HepG2 (cell line): ENCODE results near the gene CXADR. TPM values are rescaled to one million over a fixed set of nuclear protein-coding genes. Genes with fewer than 3 reads are reported as not detected.

Source experiments
- AHR ChIP-seq: IDR thresholded peaks from 2 replicates; pipeline ENCODE4 v1.6.1; 2018; ENCODE audit warnings: missing genetic modification reagents, missing compliant biosample characterization
- ARNT2 ChIP-seq: sonication (generic); formaldehyde crosslinking; IDR thresholded peaks from 2 replicates; pipeline ENCODE4 v1.8.0; 2022; ENCODE audit warnings: mild to moderate bottlenecking, low read depth, missing genetic modification reagents, moderate library complexity
- CAMTA2 ChIP-seq: sonication (generic); formaldehyde crosslinking; IDR thresholded peaks from 2 replicates; pipeline ENCODE4 v1.4.0; 2020; ENCODE audit warnings: mild to moderate bottlenecking, missing genetic modification reagents, borderline replicate concordance
- CCDC6 ChIP-seq: sonication (generic); formaldehyde crosslinking; IDR thresholded peaks from 2 replicates; pipeline ENCODE4 v1.8.1; 2022; ENCODE audit warnings: mild to moderate bottlenecking, missing genetic modification reagents, moderate library complexity
- CEBPB ChIP-seq: IDR thresholded peaks from 2 replicates; pipeline ENCODE4 v1.6.1; 2011; ENCODE audit warnings: low read depth, low read length, improper control_type of control experiment, borderline replicate concordance
- FOXO4 ChIP-seq: sonication (generic); formaldehyde crosslinking; conservative IDR thresholded peaks from 2 replicates; pipeline ENCODE4 v1.8.1; 2023; ENCODE audit warnings: missing genetic modification reagents
- GABPA ChIP-seq, 2 experiments: IDR thresholded peaks; 2 replicates each; pipeline ENCODE4 v1.6.1; 2011 to 2016; ENCODE audit warnings: low read depth in 2 of 2, low read length in 1 of 2, missing biosample characterization in 1 of 2, missing genetic modification characterization in 1 of 2
- HIC2 ChIP-seq: sonication (generic); formaldehyde crosslinking; IDR thresholded peaks from 2 replicates; pipeline ENCODE4 v1.9.0; 2022; ENCODE audit warnings: low read depth, missing genetic modification reagents
- HOXD1 ChIP-seq: sonication (generic); formaldehyde crosslinking; IDR thresholded peaks from 2 replicates; pipeline ENCODE4 v1.5.0; 2020; ENCODE audit warnings: missing genetic modification reagents
- MIER2 ChIP-seq: IDR thresholded peaks from 2 replicates; pipeline ENCODE4 v1.6.1; 2016; ENCODE audit warnings: missing biosample characterization, missing genetic modification reagents
- NFATC3 ChIP-seq: sonication (generic); formaldehyde crosslinking; IDR thresholded peaks from 2 replicates; pipeline ENCODE4 v1.5.1; 2020; ENCODE audit warnings: mild to moderate bottlenecking, missing genetic modification reagents
- NR2F2 ChIP-seq: IDR thresholded peaks from 2 replicates; pipeline ENCODE4 v1.6.1; 2012; ENCODE audit warnings: low read depth, inconsistent platforms, borderline replicate concordance
- PBX3 ChIP-seq: sonication (generic); formaldehyde crosslinking; IDR thresholded peaks from 2 replicates; pipeline ENCODE4 v1.8.1; 2023; ENCODE audit warnings: missing genetic modification reagents, inconsistent platforms, borderline replicate concordance
- RORA ChIP-seq: sonication (generic); formaldehyde crosslinking; IDR thresholded peaks from 2 replicates; pipeline ENCODE4 v1.5.0; 2020; ENCODE audit warnings: mild to moderate bottlenecking, missing genetic modification reagents, moderate library complexity
- SNAPC2 ChIP-seq: sonication (generic); formaldehyde crosslinking; IDR thresholded peaks from 2 replicates; pipeline ENCODE4 v1.8.1; 2022; ENCODE audit warnings: mild to moderate bottlenecking, missing genetic modification reagents
- SP4 ChIP-seq: sonication (generic); formaldehyde crosslinking; IDR thresholded peaks from 2 replicates; pipeline ENCODE4 v1.8.1; 2023; ENCODE audit warnings: mild to moderate bottlenecking, missing genetic modification reagents
- TGIF2 ChIP-seq: IDR thresholded peaks from 2 replicates; pipeline ENCODE4 v1.6.1; 2016; ENCODE audit warnings: control low read depth, missing compliant biosample characterization
- TOE1 ChIP-seq: sonication (generic); formaldehyde crosslinking; IDR thresholded peaks from 2 replicates; pipeline ENCODE4 v1.4.0; 2020; ENCODE audit warnings: mild to moderate bottlenecking, missing genetic modification reagents
- ZFP36 ChIP-seq: fragments of 150-350 bp; IDR thresholded peaks from 2 replicates; pipeline ENCODE4 v1.6.1; 2018; ENCODE audit warnings: borderline replicate concordance, low read length, low read depth; ENCODE audit not compliant: partially characterized antibody
- ZNF143 ChIP-seq: sonication (generic); formaldehyde crosslinking; IDR thresholded peaks from 2 replicates; pipeline ENCODE4 v1.4.0; 2020; ENCODE audit warnings: missing genetic modification reagents
- ZNF160 ChIP-seq: sonication (generic); formaldehyde crosslinking; IDR thresholded peaks from 2 replicates; pipeline ENCODE4 v1.8.0; 2022; ENCODE audit warnings: mild to moderate bottlenecking, inconsistent platforms, missing genetic modification reagents
- ZNF256 ChIP-seq: sonication (generic); formaldehyde crosslinking; conservative IDR thresholded peaks from 2 replicates; pipeline ENCODE4 v1.4.0; 2020; ENCODE audit warnings: missing genetic modification reagents
- ZNF430 ChIP-seq: sonication (generic); formaldehyde crosslinking; IDR thresholded peaks from 2 replicates; pipeline ENCODE4 v1.9.0; 2021; ENCODE audit warnings: mild to moderate bottlenecking, missing genetic modification reagents
- ZNF674 ChIP-seq: sonication (generic); formaldehyde crosslinking; IDR thresholded peaks from 2 replicates; pipeline ENCODE4 v1.5.0; 2020; ENCODE audit warnings: low read depth, mild to moderate bottlenecking, missing genetic modification reagents
- polyA plus RNA-seq, 8 experiments: library from polyadenylated mRNA; depleted of rRNA in 3 of 8; stranded (reverse) in 7 of 8; unstranded in 1 of 8; fragments of >200 nt; fragmentation: Illumina TruSeq in 4 of 8; extraction: Trizol in 4 of 8; gene quantifications; 2 replicates each; pipeline versions ENCODE4 v1.2.1 to v1.2.3, GENCODE V29; 2011 to 2016; ENCODE audit warnings: low read depth in 4 of 8, missing spikeins in 1 of 8, mixed read lengths in 1 of 8; ENCODE audit not compliant: insufficient read depth in 1 of 8
- total RNA-seq, 5 experiments: library from RNA; depleted of rRNA; stranded (reverse); fragments of >200 nt; fragmentation: Illumina TruSeq; extraction: Trizol; gene quantifications; 2 replicates each; pipeline ENCODE4 v1.2.3, GENCODE V29; 2016; ENCODE audit warnings: low read depth in 1 of 5

Gene CXADR
- total and polyA plus RNA-seq, 2 of the 13 experiments (the other 11 are each of a cell fraction or from before 2014, with no cell fraction given) = 86.8 to 110 TPM

GRCh38 chr21:17612565-17613241 lies 99.9 kb downstream of the CXADR start, which contains the start of gene BTG3 (continued):
- TF ChIP-seq GABPA (IDR thresholded peaks at IDR 0.05; ENCODE audit: low read depth, low read length) = no peak
- TF ChIP-seq GABPA (CRISPR knock-in tag; IDR thresholded peaks at IDR 0.05; ENCODE audit: low read depth) = no peak
- 0 out of 2 replicates have a peak, but pooled peaks have one; percentile 81 for TF ChIP-seq FOXO4 (CRISPR knock-in tag)
- peak; percentile 69; the same call in 1 of the 2 replicates for TF ChIP-seq ZNF674 (CRISPR knock-in tag)
- no peak for TF ChIP-seq ZNF256 (CRISPR knock-in tag)
- peak; percentile 60 for TF ChIP-seq SP4
- no peak for TF ChIP-seq HOXD1 (CRISPR knock-in tag)
- no peak; the same call in 1 of the 2 replicates for TF ChIP-seq PBX3
- TF ChIP-seq ARNT2 = peak; percentile 90; the same call in 1 of the 2 replicates
- TF ChIP-seq ZNF160 (CRISPR knock-in tag) = 0 out of 2 replicates have a peak, but pooled peaks have one; percentile 31
- no peak for TF ChIP-seq TGIF2 (CRISPR knock-in tag)
- TF ChIP-seq CCDC6 (CRISPR knock-in tag) = peak; percentile 81; the same call in 1 of the 2 replicates
- peak; percentile 74; the same call in 1 of the 2 replicates for TF ChIP-seq ZNF430 (CRISPR knock-in tag)
- TF ChIP-seq CEBPB = no peak
- no peak for TF ChIP-seq CAMTA2 (CRISPR knock-in tag)
- no peak for TF ChIP-seq HIC2
- no peak for TF ChIP-seq ZNF143
- TF ChIP-seq NFATC3 (CRISPR knock-in tag) = no peak
- no peak for TF ChIP-seq MIER2 (CRISPR knock-in tag)
- TF ChIP-seq SNAPC2 (CRISPR knock-in tag) = 0 out of 2 replicates have a peak, but pooled peaks have one; percentile 20
- no peak for TF ChIP-seq ZFP36
- no peak for TF ChIP-seq AHR (CRISPR knock-in tag)
- TF ChIP-seq NR2F2 = no peak
- no peak for TF ChIP-seq RORA (CRISPR knock-in tag)
- no peak for TF ChIP-seq TOE1
